Measurements from ENCODE around the gene IDE. TPM values are rescaled to one million over a fixed set of nuclear protein-coding genes. Genes with fewer than 3 reads are reported as not detected.
"Not testable (repeated sequence)": the region's sequence is repeated elsewhere in the genome, so short reads cannot be mapped to it uniquely, and the experiment has no call there.

The IDE gene
- total RNA-seq, 1 donor from 2014 or later, result 45.3 TPM

- Mint-ChIP-seq H3K27me3 (ENCODE audit: low read depth) (no peaks in the 10 kb centered on the region), H3K27ac (no peak overlapping the region), H3K9me3 (no peaks in the 10 kb centered on the region), H3K4me1 (ENCODE audit: low read depth) (no peaks in the 10 kb centered on the region), H3K36me3 (ENCODE audit: low read depth) (peaks cover 36% of the 10 kb centered on the region), H3K4me3 (ENCODE audit: low read depth) (no peak overlapping the region)
- DNase-seq (ENCODE audit: low spot score), result no peak
- intact Hi-C loops (cut with micrococcal nuclease), result no loop called here
Observed at GRCh38 chr10:92463582-92463981, 110.3 kb downstream of the IDE start.

GRCh38 chr10:92454955-92455354 lies 118.9 kb downstream of the IDE start:
- H3K36me3 Mint-ChIP-seq (ENCODE audit: low read depth), result peaks cover 25% of the 10 kb centered on the region
- H3K27me3 Mint-ChIP-seq (ENCODE audit: low read depth); DNase-seq (ENCODE audit: low spot score); H3K9me3 Mint-ChIP-seq; H3K4me3 Mint-ChIP-seq (ENCODE audit: low read depth); intact Hi-C loops (cut with micrococcal nuclease); H3K4me1 Mint-ChIP-seq (ENCODE audit: low read depth); H3K27ac Mint-ChIP-seq: not testable (repeated sequence)

GRCh38 chr10:92452313-92452712 lies 121.6 kb downstream of the IDE start:
- no peak for DNase-seq (ENCODE audit: low spot score)
- H3K36me3 Mint-ChIP-seq (ENCODE audit: low read depth), result peaks cover 21% of the 10 kb centered on the region
- no peaks in the 10 kb centered on the region for H3K27me3 Mint-ChIP-seq (ENCODE audit: low read depth)
- H3K4me1 Mint-ChIP-seq (ENCODE audit: low read depth), result peaks cover 3% of the 10 kb centered on the region
- no peak overlapping the region for H3K27ac Mint-ChIP-seq
- H3K9me3 Mint-ChIP-seq, result no peaks in the 10 kb centered on the region
- intact Hi-C loops (cut with micrococcal nuclease), result no loop called here
- H3K4me3 Mint-ChIP-seq (ENCODE audit: low read depth), result no peak overlapping the region

- DNase-seq (ENCODE audit: low spot score), result no peak
- Mint-ChIP-seq H3K27me3 (ENCODE audit: low read depth) (no peaks in the 10 kb centered on the region), H3K4me3 (ENCODE audit: low read depth) (no peak overlapping the region), H3K9me3 (no peaks in the 10 kb centered on the region), H3K27ac (no peak overlapping the region), H3K4me1 (ENCODE audit: low read depth) (peaks cover 3% of the 10 kb centered on the region), H3K36me3 (ENCODE audit: low read depth) (peaks cover 21% of the 10 kb centered on the region)
- intact Hi-C loops (cut with micrococcal nuclease), result no loop called here
Observed at GRCh38 chr10:92451431-92451830, 122.5 kb downstream of the IDE start.

GRCh38 chr10:92450896-92451295 lies 123.0 kb downstream of the IDE start:
- H3K27me3 Mint-ChIP-seq (ENCODE audit: low read depth), result no peaks in the 10 kb centered on the region
- no peaks in the 10 kb centered on the region for H3K9me3 Mint-ChIP-seq
- no peak overlapping the region for H3K4me3 Mint-ChIP-seq (ENCODE audit: low read depth)
- H3K27ac Mint-ChIP-seq, result no peak overlapping the region
- intact Hi-C loops (cut with micrococcal nuclease), result no loop called here
- H3K36me3 Mint-ChIP-seq (ENCODE audit: low read depth), result peaks cover 16% of the 10 kb centered on the region
- peaks cover 3% of the 10 kb centered on the region for H3K4me1 Mint-ChIP-seq (ENCODE audit: low read depth)
- DNase-seq (ENCODE audit: low spot score), result no peak

GRCh38 chr10:92440578-92440977 lies 133.3 kb downstream of the IDE start:
- H3K27me3 Mint-ChIP-seq (ENCODE audit: low read depth), result no peaks in the 10 kb centered on the region
- H3K4me3 Mint-ChIP-seq (ENCODE audit: low read depth), result no peak overlapping the region
- H3K9me3 Mint-ChIP-seq, result no peaks in the 10 kb centered on the region
- no peaks in the 10 kb centered on the region for H3K36me3 Mint-ChIP-seq (ENCODE audit: low read depth)
- no peak overlapping the region for H3K27ac Mint-ChIP-seq
- DNase-seq (ENCODE audit: low spot score), result no peak
- H3K4me1 Mint-ChIP-seq (ENCODE audit: low read depth), result no peaks in the 10 kb centered on the region
- intact Hi-C loops (cut with micrococcal nuclease), result no loop called here

- Mint-ChIP-seq H3K4me1 (ENCODE audit: low read depth) (no peaks in the 10 kb centered on the region), H3K4me3 (ENCODE audit: low read depth) (no peak overlapping the region), H3K27me3 (ENCODE audit: low read depth) (no peaks in the 10 kb centered on the region), H3K9me3 (no peaks in the 10 kb centered on the region), H3K27ac (no peak overlapping the region), H3K36me3 (ENCODE audit: low read depth) (no peaks in the 10 kb centered on the region)
- DNase-seq (ENCODE audit: low spot score), result no peak
- intact Hi-C loops (cut with micrococcal nuclease), result no loop called here
Observed at GRCh38 chr10:92438220-92438619, 135.7 kb downstream of the IDE start.

GRCh38 chr10:92436611-92437010 lies 137.3 kb downstream of the IDE start:
- H3K36me3 Mint-ChIP-seq (ENCODE audit: low read depth), result no peaks in the 10 kb centered on the region
- H3K9me3 Mint-ChIP-seq, result no peaks in the 10 kb centered on the region
- intact Hi-C loops (cut with micrococcal nuclease), result no loop called here
- no peaks in the 10 kb centered on the region for H3K27me3 Mint-ChIP-seq (ENCODE audit: low read depth)
- no peaks in the 10 kb centered on the region for H3K4me1 Mint-ChIP-seq (ENCODE audit: low read depth)
- H3K27ac Mint-ChIP-seq, result no peak overlapping the region
- no peak for DNase-seq (ENCODE audit: low spot score)
- H3K4me3 Mint-ChIP-seq (ENCODE audit: low read depth), result no peak overlapping the region

GRCh38 chr10:92436065-92436464 lies 137.8 kb downstream of the IDE start:
- H3K27ac Mint-ChIP-seq; H3K27me3 Mint-ChIP-seq (ENCODE audit: low read depth); H3K4me1 Mint-ChIP-seq (ENCODE audit: low read depth); H3K9me3 Mint-ChIP-seq; intact Hi-C loops (cut with micrococcal nuclease); DNase-seq (ENCODE audit: low spot score); H3K36me3 Mint-ChIP-seq (ENCODE audit: low read depth); H3K4me3 Mint-ChIP-seq (ENCODE audit: low read depth): not testable (repeated sequence)

- intact Hi-C loops (cut with micrococcal nuclease), result no loop called here
- no peak for DNase-seq (ENCODE audit: low spot score)
- Mint-ChIP-seq H3K9me3 (no peaks in the 10 kb centered on the region), H3K4me3 (ENCODE audit: low read depth) (no peak overlapping the region), H3K27ac (no peak overlapping the region), H3K36me3 (ENCODE audit: low read depth) (no peaks in the 10 kb centered on the region), H3K27me3 (ENCODE audit: low read depth) (no peaks in the 10 kb centered on the region), H3K4me1 (ENCODE audit: low read depth) (no peaks in the 10 kb centered on the region)
Observed at GRCh38 chr10:92434385-92434784, 139.5 kb downstream of the IDE start.

GRCh38 chr10:92432596-92432995 lies 141.3 kb downstream of the IDE start:
- Mint-ChIP-seq H3K9me3 (no peaks in the 10 kb centered on the region), H3K4me3 (ENCODE audit: low read depth) (no peak overlapping the region), H3K27ac (no peak overlapping the region), H3K36me3 (ENCODE audit: low read depth) (no peaks in the 10 kb centered on the region), H3K4me1 (ENCODE audit: low read depth) (no peaks in the 10 kb centered on the region), H3K27me3 (ENCODE audit: low read depth) (no peaks in the 10 kb centered on the region)
- DNase-seq (ENCODE audit: low spot score), result no peak
- intact Hi-C loops (cut with micrococcal nuclease), result no loop called here

- no peak overlapping the region for H3K27ac Mint-ChIP-seq
- no peaks in the 10 kb centered on the region for H3K4me1 Mint-ChIP-seq (ENCODE audit: low read depth)
- intact Hi-C loops (cut with micrococcal nuclease), result no loop called here
- H3K9me3 Mint-ChIP-seq, result no peaks in the 10 kb centered on the region
- peaks cover 3% of the 10 kb centered on the region for H3K27me3 Mint-ChIP-seq (ENCODE audit: low read depth)
- no peak for DNase-seq (ENCODE audit: low spot score)
- no peaks in the 10 kb centered on the region for H3K36me3 Mint-ChIP-seq (ENCODE audit: low read depth)
- no peak overlapping the region for H3K4me3 Mint-ChIP-seq (ENCODE audit: low read depth)
Observed at GRCh38 chr10:92430103-92430502, 143.8 kb downstream of the IDE start.

- H3K4me1 Mint-ChIP-seq (ENCODE audit: low read depth), result no peaks in the 10 kb centered on the region
- H3K9me3 Mint-ChIP-seq, result peaks cover 7% of the 10 kb centered on the region
- H3K36me3 Mint-ChIP-seq (ENCODE audit: low read depth), result no peaks in the 10 kb centered on the region
- H3K27ac Mint-ChIP-seq, result no peak overlapping the region
- no peak for DNase-seq (ENCODE audit: low spot score)
- H3K4me3 Mint-ChIP-seq (ENCODE audit: low read depth), result no peak overlapping the region
- intact Hi-C loops (cut with micrococcal nuclease), result no loop called here
- H3K27me3 Mint-ChIP-seq (ENCODE audit: low read depth), result peaks cover 43% of the 10 kb centered on the region
Observed at GRCh38 chr10:92421550-92421949, 152.3 kb downstream of the IDE start.

GRCh38 chr10:92420546-92421275 lies 153.2 kb downstream of the IDE start:
- intact Hi-C loops (cut with micrococcal nuclease), result no loop called here
- H3K27me3 Mint-ChIP-seq (ENCODE audit: low read depth), result peaks cover 41% of the 10 kb centered on the region
- peak overlapping the region; percentile 21 for H3K4me3 Mint-ChIP-seq (ENCODE audit: low read depth)
- no peaks in the 10 kb centered on the region for H3K4me1 Mint-ChIP-seq (ENCODE audit: low read depth)
- H3K27ac Mint-ChIP-seq, result no peak overlapping the region
- DNase-seq (ENCODE audit: low spot score), result no peak
- peaks cover 7% of the 10 kb centered on the region for H3K9me3 Mint-ChIP-seq
- no peaks in the 10 kb centered on the region for H3K36me3 Mint-ChIP-seq (ENCODE audit: low read depth)
